NCI-H146 (cell line): ENCODE data around the gene TMEM52.

Source experiments
- DNase-seq: peaks from one replicate; lab custom pipeline; 2025; lab: John Stamatoyannopoulos, UW

TMEM52 gene

DNA sequence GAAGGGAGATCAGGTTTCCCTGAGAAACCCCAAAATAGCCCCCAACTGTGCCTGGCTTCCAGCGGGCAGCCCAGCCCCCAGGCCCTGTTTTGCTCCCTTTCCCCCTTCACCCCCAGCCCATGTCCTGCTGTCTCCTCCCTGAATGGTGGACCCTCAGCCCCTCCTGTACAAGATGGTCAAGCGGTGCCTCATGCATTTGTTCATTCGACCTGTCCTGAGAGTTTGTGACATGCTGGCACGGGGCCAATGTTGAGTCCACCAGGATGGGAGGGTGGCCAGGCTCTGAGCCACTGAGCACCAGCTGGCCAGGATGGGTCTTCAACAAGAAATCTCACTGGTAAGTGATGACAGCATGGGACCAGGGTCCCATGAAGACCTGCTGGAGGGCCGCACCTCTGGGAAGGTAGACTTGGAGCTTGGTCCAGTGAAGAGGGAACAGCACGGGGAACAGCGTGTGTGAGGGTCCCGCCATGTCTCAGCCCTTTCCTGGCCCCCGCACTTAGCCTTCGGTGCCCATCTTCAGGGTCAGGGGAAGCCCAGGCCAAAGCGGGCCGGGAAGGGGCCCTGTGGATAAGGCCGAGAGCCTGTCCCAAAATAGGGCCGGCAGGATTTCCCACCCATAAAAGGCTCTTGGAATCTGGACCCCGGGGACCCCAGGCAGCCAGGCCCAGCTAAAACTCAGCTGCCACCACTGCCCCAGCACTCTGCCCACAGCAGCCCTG is 3.9 kb downstream of the TMEM52 start, which contains the start of gene CALML6:
CALML6 (plus strand) TSS at position 290 of the 722 bp plus-strand sequence; CDS start at position 311, 21 bp downstream.
- DNase-seq = no peak

GRCh38 chr1:1914101-1914970 is 4.7 kb downstream of the TMEM52 start:
- no peak for DNase-seq

DNA sequence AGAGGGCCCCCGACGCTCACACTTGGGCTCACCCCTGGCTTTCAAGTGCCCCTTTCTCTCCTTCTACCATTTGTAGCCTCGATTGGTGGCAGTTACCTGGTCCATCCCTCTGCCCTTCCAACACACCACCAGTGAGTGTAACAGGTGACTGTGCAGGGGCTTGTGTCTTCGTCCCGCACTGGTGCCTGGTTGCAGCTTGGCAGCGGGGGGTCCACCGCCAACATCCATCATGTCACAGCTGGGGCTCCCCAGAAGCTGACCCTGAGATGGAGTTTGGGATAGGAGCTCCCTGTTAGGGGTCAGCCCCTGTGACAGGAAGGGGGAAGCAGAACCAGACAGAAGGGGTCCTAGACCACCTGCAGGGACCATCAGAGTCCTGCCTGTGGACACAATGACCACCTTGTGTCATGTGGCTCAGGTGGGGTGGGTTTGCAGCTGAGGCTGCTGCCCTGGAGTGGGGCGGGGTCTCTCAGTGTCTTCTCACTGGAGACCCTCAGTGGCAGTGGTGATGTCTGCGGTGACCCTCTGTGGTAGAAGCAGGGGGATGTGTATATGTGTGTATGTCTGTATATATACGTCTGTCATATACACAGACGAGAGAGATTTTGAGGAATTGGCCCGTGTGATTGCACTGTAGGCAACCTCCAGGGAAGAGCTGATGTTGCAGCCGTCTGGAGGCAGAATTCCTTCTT is 7.6 kb downstream of the TMEM52 start:
- DNase-seq = no peak

DNA sequence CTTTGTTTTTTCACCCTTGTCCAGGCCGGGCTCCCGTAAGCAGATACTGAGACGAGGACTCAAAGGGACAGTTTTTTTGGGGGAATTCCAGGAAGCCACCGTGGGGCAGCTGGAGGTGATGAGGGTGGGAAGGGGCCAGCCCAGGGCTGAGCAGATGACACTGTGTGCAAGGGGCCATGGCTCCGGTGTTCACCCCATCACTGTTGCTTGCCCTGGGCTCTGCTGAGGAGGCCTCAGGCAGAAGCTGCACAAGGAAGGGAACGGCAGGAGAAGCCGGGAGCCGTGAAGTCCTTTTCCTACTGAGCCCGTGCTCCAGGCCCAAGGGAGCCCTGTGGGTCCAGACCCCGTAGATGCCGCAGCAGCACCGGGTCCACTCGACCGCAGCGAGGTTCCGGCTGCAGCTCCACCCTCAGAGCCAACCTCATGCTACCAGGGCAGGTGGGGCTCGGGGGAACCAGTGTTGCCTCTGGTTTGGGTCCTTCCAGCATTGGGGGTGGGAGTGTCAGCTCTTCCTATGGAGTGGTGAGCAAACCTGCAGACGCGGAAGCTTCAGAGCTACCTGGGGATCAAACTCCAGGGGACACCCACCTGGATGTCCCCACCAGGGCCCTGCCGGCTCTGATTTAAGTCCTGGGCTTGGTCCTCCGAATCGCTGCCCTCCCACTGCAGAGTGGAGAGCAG is 8.3 kb downstream of the TMEM52 start:
- DNase-seq = no peak

- DNase-seq = no peak
Measured at GRCh38 chr1:1910033-1910465, 9.0 kb downstream of the TMEM52 start.

DNA sequence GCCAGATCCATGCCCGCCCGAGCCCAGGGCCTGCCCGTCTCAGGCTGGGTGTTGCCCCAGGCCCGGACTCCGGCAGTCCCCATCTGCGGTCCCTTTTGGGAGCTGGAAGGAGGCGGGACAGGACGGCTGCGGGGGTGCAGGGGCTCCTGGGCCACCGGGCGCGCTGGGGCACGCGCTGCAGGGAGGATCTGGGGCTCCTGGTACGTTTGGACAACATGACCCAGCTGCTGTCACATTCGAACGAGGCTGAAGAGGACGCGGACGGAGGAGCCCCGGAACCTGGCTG is 10.6 kb downstream of the TMEM52 start:
- no peak for DNase-seq

DNA sequence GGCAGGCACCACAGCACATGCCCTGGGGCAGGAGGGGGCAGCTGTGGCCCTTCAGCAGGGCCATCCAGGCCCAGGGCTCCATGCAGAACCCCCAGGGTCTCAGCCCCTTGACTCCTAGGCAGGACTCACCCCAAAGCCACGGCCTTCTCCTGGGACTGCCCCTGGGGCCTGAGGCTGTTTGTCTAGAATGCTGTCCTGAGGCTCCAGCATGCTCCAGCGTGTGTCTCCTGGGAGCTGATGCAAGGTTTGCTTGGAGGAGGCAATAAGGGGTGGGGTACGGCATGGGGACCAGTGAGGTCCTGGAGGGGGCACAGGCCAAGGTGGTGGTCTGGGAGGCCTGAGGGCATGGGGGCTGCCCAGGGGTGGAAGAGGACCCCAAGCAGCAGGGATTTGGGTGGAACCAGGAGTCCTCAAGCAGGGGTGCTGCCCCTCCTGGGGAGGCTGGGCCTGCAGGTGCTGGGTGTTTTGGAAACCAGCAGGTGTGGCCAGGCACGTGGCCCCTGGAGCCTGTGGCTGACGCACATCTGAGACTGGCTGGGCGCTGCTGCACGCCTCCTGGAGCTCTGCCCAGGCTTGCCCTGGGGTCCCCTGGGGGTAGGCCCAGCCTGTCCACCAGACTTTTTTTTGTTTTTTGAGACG is 11.9 kb downstream of the TMEM52 start:
- peak; percentile 16 for DNase-seq

DNA sequence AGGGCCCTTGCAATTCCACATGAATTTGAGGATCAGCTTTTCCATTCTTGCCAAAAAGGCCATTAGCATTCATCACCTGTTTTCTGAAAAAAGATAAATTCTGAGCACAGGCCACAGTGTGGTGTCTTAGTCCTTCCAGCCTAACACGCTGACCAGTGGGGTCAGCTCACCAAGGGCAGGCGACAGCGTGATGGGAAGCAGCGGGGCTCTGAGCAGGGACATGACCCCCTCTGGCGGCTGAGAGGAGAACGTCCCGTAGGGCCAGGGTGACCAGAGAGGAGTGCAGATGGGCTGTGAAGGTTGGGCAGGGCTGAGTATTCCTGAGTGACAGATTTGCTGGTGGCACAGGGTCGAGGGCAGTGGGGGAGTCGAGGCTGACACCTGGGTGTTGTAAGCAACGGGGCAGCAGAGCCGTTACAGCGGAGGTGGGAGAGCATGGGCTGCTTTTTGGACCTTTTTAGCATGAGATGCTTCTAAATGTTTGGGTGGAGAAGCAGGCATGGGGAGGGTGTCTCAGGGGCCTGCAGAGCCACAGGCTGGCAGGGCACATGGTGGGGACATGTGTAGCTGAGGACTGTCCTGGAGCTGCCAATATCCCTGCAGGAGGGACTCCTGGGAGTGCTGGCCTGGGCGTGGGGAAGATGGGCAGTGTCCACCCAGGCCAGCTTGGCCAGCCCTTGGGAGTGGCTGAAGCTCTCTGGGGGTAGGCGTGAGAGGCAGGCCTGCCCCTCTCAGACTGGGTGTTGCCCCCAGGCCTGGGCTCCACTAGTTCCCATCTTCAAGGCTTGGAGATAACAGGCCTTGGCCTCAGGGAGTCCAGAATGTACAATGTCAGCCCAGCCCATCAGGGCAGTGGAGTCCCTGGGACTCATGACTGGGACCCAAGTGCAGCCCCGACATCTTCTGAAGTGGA is 12.6 kb downstream of the TMEM52 start:
- DNase-seq = peak; percentile 59

- no peak for DNase-seq
Measured at GRCh38 chr1:1903224-1903623, 15.9 kb downstream of the TMEM52 start.

- no peak for DNase-seq
Measured at GRCh38 chr1:1901641-1902294, 17.3 kb downstream of the TMEM52 start.

GRCh38 chr1:1900883-1901640 is 18.0 kb downstream of the TMEM52 start:
- no peak for DNase-seq

DNA sequence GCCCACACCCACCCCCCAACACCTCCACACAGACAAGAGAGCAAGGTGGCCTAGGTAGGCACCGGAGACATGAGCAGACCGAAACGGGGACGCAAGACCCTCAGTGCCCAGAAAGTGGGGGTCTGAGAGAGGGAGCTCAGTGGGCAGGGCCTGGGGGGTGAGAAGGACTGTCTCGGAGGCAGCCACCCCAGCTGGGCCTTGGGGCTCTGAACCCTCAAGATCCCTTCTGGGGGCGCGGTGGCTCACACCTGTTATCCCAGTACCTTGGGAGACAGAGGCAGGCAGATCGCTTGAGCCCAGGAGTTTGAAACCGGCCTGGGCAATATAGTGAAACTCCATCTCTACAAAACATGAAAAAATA is 19.1 kb downstream of the TMEM52 start:
- no peak for DNase-seq

- DNase-seq = peak; percentile 8
Measured at GRCh38 chr1:1899266-1899966, 19.7 kb downstream of the TMEM52 start.

DNA sequence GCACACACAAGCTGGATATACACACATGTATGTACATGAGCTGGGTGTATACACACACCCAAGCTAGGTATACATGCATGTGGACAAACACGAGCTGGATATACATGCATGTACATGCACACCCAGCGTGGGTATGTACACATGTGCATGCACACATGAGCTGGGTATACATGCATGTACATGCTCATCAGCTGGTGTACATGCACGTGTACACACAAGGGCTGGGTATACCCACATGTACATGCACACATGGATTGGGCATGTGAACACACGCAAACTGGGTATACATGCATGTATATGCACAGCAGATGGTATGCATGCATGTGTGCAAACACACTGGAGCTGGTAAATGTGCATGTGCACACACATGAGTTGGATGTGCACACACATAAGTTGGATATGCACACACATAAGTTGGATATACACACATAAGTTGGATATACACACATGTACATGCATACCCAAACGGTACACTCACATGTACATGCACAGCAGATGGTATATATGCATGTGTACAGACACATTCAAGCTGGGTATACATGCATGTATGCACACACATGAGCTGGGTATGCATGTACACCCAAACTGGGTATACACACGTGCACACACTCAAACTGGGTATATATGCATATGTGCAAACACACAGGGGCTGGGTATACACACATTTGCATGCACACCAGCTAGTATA is 20.7 kb downstream of the TMEM52 start:
- DNase-seq = no peak

DNA sequence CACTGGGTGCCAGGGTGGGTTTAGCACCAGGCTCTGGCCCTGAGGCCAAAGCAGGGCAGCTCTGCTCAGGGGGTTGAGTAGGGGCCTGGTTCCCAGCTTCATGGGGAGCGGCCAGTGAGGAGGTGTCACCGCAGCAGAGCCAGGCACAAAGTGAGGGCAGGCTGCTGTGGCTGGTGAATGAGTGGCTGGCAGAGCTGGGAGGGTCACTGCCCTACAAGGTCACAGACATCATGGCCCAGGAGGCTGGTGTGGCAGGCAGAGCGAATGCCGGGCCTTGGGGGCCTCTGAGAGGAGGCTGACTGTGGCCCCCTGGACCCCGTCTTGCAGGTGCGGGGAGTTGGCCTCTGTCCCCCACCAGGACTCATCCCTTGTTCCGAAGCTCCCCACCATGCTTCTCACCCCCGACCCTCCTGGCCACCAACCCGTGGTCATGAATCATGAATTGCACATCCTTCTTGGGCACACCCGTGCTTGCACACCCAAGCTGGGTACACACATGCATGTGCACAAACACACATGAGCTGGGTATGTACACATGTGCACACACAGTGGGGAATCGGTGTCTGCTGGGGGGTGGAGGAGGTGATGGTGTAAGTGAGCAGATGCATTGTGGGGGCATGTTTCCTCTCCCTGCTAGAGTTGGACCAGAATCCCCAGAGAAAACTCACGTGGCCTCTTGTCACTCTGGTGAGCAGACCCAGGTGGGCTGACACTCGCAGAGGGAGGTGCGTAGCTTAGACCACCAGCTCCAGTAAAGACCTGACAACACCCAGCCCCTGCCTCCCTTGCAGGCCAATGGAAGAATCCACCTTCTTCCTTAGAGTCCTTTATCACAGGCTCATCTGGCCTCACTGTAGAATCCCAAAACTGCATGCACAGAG is 23.4 kb downstream of the TMEM52 start:
- DNase-seq = no peak

DNA sequence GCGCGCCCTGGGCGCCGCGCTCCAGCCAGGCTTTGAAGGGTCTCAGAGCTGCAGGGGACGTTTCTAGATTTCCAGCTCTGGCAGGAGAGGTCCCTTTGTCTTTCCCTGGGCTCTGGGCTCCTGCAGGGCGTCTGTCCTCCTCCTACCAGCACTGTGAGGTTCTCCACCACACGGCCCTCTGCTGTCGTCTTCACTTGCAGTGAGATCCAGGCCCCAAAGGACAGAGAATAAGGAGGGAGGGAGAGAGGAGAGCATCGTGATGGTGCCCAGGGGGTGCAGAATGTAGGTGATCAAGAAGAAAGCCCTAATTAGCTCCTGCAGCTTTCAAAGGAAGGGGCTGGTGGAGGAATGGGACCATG is 24.0 kb downstream of the TMEM52 start:
- DNase-seq = no peak

GRCh38 chr1:1894354-1895059 is 24.6 kb downstream of the TMEM52 start:
- no peak for DNase-seq
